Measurements from ENCODE around the gene CYLD. TPM values are rescaled to one million over a fixed set of nuclear protein-coding genes. Genes with fewer than 3 reads are reported as not detected.

The CYLD gene
- total RNA-seq, 4 donors from 2014 or later = 24.3 to 56.1 (median 30.0) TPM

DNA sequence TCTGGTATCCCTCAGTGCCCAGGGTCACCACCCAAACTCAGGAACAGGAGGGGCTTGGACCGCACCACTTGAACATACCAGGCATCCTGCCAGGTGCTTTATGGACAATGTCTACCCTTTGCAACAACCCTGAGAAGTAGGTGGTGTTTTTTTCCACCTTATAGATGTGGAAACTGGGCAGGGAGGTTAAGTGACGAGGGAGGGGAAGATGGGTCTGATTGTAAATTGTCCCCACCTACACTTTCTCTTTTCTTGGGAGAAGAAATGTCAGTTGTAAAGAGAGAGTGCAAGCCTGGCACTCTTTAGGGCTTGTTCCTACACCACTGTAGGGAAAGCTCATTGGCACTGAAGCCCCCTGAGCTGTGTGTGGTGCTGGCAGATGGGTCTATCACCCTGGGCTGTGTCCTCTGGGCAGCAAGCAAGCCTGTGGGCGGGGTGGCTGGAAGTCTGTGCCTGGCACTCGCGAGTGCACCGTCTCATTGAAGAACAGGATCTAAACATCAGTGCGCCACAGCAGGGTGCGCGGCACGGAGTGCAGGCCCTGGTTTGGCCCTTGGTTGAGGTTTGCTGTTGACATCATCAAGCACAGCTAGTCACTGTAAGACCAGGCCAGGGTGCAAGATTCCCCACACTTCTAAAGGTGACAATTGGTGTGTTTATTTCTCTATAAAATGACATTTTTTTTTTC is 33.4 kb upstream of the CYLD start:
- no peak for TF ChIP-seq POLR2A (IDR thresholded peaks at IDR 0.05)
- TF ChIP-seq, protein P1, sequence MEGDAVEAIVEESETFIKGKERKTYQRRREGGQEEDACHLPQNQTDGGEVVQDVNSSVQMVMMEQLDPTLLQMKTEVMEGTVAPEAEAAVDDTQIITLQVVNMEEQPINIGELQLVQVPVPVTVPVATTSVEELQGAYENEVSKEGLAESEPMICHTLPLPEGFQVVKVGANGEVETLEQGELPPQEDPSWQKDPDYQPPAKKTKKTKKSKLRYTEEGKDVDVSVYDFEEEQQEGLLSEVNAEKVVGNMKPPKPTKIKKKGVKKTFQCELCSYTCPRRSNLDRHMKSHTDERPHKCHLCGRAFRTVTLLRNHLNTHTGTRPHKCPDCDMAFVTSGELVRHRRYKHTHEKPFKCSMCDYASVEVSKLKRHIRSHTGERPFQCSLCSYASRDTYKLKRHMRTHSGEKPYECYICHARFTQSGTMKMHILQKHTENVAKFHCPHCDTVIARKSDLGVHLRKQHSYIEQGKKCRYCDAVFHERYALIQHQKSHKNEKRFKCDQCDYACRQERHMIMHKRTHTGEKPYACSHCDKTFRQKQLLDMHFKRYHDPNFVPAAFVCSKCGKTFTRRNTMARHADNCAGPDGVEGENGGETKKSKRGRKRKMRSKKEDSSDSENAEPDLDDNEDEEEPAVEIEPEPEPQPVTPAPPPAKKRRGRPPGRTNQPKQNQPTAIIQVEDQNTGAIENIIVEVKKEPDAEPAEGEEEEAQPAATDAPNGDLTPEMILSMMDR (IDR thresholded peaks at IDR 0.05) = no peak
- Histone ChIP-seq H3K4me3 (no peak overlapping the region), H3K27me3 (no peaks in the 10 kb centered on the region), H3K27ac (peak overlapping the region in 1 of 4 donors; percentile 11), H3K36me3 (no peaks in the 10 kb centered on the region), H3K9me3 (peaks cover 0 to 13% (median 1%) of the 10 kb centered on the region in 4 donors), H3K4me1 (no peaks in the 10 kb centered on the region)
- no peak for DNase-seq

- no peak overlapping the region for H3K27ac ChIP-seq
- peak in 1 of 3 donors; percentile 43 for DNase-seq
These were observed 32.7 kb upstream of the CYLD start for GRCh38 chr16:50709061-50709684.

GRCh38 chr16:50709980-50710379 is 31.9 kb upstream of the CYLD start:
- no peaks in the 10 kb centered on the region for H3K9me3 ChIP-seq
- H3K27ac ChIP-seq = no peak overlapping the region
- H3K27me3 ChIP-seq = no peaks in the 10 kb centered on the region
- DNase-seq = no peak
- TF ChIP-seq, protein P1 (IDR thresholded peaks at IDR 0.05) = no peak
- no peak for TF ChIP-seq POLR2A (IDR thresholded peaks at IDR 0.05)
- no peaks in the 10 kb centered on the region for H3K4me1 ChIP-seq
- no peak overlapping the region for H3K4me3 ChIP-seq
- no peaks in the 10 kb centered on the region for H3K36me3 ChIP-seq

More at GRCh38 chr16:50709061-50709684, 32.7 kb upstream of the CYLD start:
- H3K27me3 ChIP-seq = no peaks in the 10 kb centered on the region
- no peaks in the 10 kb centered on the region for H3K4me1 ChIP-seq
- peaks cover 0 to 7% (median 1%) of the 10 kb centered on the region in 4 donors for H3K9me3 ChIP-seq
- no peaks in the 10 kb centered on the region for H3K36me3 ChIP-seq
- no peak for TF ChIP-seq POLR2A (IDR thresholded peaks at IDR 0.05)
- TF ChIP-seq, protein P1 (IDR thresholded peaks at IDR 0.05) = no peak
- no peak overlapping the region for H3K4me3 ChIP-seq

DNA sequence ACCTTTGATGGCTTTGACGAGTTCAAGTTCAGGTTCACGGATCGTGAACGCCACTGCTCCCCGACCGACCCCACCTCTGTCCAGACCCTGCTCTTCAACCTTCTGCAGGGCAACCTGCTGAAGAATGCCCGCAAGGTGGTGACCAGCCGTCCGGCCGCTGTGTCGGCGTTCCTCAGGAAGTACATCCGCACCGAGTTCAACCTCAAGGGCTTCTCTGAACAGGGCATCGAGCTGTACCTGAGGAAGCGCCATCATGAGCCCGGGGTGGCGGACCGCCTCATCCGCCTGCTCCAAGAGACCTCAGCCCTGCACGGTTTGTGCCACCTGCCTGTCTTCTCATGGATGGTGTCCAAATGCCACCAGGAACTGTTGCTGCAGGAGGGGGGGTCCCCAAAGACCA is 30.8 kb upstream of the CYLD start:
- Histone ChIP-seq H3K36me3 (no peaks in the 10 kb centered on the region), H3K4me1 (no peaks in the 10 kb centered on the region), H3K27me3 (no peaks in the 10 kb centered on the region), H3K4me3 (no peak overlapping the region), H3K9me3 (no peaks in the 10 kb centered on the region), H3K27ac (no peak overlapping the region)
- no peak for TF ChIP-seq POLR2A (IDR thresholded peaks at IDR 0.05)
- TF ChIP-seq, protein P1 (IDR thresholded peaks at IDR 0.05) = no peak
- DNase-seq = no peak

DNA sequence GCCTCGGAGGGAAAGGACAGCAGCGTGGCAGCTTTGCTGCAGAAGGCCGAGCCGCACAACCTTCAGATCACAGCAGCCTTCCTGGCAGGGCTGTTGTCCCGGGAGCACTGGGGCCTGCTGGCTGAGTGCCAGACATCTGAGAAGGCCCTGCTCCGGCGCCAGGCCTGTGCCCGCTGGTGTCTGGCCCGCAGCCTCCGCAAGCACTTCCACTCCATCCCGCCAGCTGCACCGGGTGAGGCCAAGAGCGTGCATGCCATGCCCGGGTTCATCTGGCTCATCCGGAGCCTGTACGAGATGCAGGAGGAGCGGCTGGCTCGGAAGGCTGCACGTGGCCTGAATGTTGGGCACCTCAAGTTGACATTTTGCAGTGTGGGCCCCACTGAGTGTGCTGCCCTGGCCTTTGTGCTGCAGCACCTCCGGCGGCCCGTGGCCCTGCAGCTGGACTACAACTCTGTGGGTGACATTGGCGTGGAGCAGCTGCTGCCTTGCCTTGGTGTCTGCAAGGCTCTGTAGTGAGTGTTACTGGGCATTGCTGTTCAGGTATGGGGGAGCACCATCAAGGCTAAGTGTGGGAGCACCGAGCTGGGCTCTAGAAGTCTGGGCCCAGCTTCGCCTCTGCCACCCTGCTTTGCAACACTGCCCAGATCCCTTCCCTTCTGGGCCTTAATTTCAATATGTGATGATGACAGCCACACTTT is 29.9 kb upstream of the CYLD start:
- DNase-seq = no peak
- no peak overlapping the region for H3K27ac ChIP-seq
- no peak overlapping the region for H3K4me3 ChIP-seq
- no peaks in the 10 kb centered on the region for H3K36me3 ChIP-seq
- H3K9me3 ChIP-seq = no peaks in the 10 kb centered on the region
- H3K4me1 ChIP-seq = no peaks in the 10 kb centered on the region
- TF ChIP-seq, protein P1 (IDR thresholded peaks at IDR 0.05) = no peak
- no peak for TF ChIP-seq POLR2A (IDR thresholded peaks at IDR 0.05)
- H3K27me3 ChIP-seq = no peaks in the 10 kb centered on the region
